ENCODE data around the gene HFE.

- TF ChIP-seq POLR2A (IDR thresholded peaks at IDR 0.05) (no peak), CTCF (IDR thresholded peaks at IDR 0.05) (no peak)
Measured at GRCh38 chr6:26068036-26068435, 19.2 kb upstream of the HFE start.
